SK-N-SH (cell line): ENCODE results near the gene NHS. TPM values are rescaled to one million over a fixed set of nuclear protein-coding genes. Genes with fewer than 3 reads are reported as not detected.

ENCODE experiments used
- CTCF ChIA-PET: fragments of 300-600, 350-600 bp; formaldehyde crosslinking; extraction: SDS; loops from one replicate; lab custom pipeline; 2021; lab: Yijun Ruan, JAX
- POLR2A ChIA-PET: fragments of 350-600 bp; sonication (Branson Sonifier 250); formaldehyde crosslinking; extraction: SDS; loops from one replicate; lab custom pipeline; 2020; ENCODE audit warnings: antibody characterized with exemption, inconsistent platforms; lab: Yijun Ruan, JAX
- DNase-seq: peaks from one replicate; pipeline ENCODE4 v3.0.0; 2012
- H2AFZ ChIP-seq: fragments of 200-600 bp; sonication (generic); 2 replicates; pipeline ENCODE4 v1.8.1; 2016; ENCODE audit warnings: antibody characterized with exemption, mild to moderate bottlenecking, low read depth
- H3F3A ChIP-seq: fragments of 200-600 bp; sonication (generic); replicated peaks from 2 replicates; pipeline ENCODE3; 2016; ENCODE audit warnings: antibody characterized with exemption, mild to moderate bottlenecking; ENCODE audit not compliant: insufficient read depth
- H3K27ac ChIP-seq, 2 experiments: fragments of 200-500 bp in 1 of 2; fragments of 200-600 bp in 1 of 2; sonication (Bioruptor generic) in 1 of 2; sonication (generic), shearing (Covaris generic) in 1 of 2; 2 replicates each; pipeline versions ENCODE4 v1.5.1 to v1.6.1; 2014 to 2016; ENCODE audit warnings: low read depth in 2 of 2, inconsistent platforms in 1 of 2, low read length in 1 of 2, mild to moderate bottlenecking in 1 of 2, mixed read lengths in 1 of 2
- H3K27me3 ChIP-seq: fragments of 200-600 bp; sonication (generic), shearing (Covaris generic); 2 replicates; pipeline ENCODE4 v1.6.1; 2016; ENCODE audit warnings: mixed run types; ENCODE audit not compliant: insufficient read depth
- H3K36me3 ChIP-seq, 2 experiments: fragments of 200-500 bp in 1 of 2; fragments of 200-600 bp in 1 of 2; sonication (Bioruptor generic) in 1 of 2; sonication (generic) in 1 of 2; replicated peaks in 1 of 2; 2 replicates each; pipeline versions ENCODE3 to v1.5.1; 2014 to 2016; ENCODE audit warnings: low read length in 1 of 2, mild to moderate bottlenecking in 1 of 2; ENCODE audit not compliant: insufficient read depth in 2 of 2, control insufficient read depth in 1 of 2
- H3K4me1 ChIP-seq, 2 experiments: fragments of 200-500 bp in 1 of 2; fragments of 200-600 bp in 1 of 2; sonication (Bioruptor generic) in 1 of 2; sonication (generic), shearing (Covaris generic) in 1 of 2; 2 replicates each; pipeline versions ENCODE4 v1.5.1 to v1.6.1; 2014 to 2016; ENCODE audit warnings: low read depth in 1 of 2, low read length in 1 of 2, mixed run types in 1 of 2; ENCODE audit not compliant: insufficient read depth in 2 of 2, control insufficient read depth in 1 of 2
- H3K4me2 ChIP-seq: fragments of 200-600 bp; sonication (generic), shearing (Covaris generic); 2 replicates; pipeline ENCODE4 v1.6.1; 2017; ENCODE audit warnings: mixed run types
- H3K4me3 ChIP-seq, 2 experiments: fragments of 200-500 bp in 1 of 2; fragments of 200-600 bp in 1 of 2; sonication (Bioruptor generic) in 1 of 2; sonication (generic), shearing (Covaris generic) in 1 of 2; 2 replicates each; pipeline versions ENCODE4 v1.5.1 to v1.8.1; 2014 to 2016; ENCODE audit warnings: low read depth in 2 of 2, inconsistent platforms in 1 of 2, low read length in 1 of 2, mild to moderate bottlenecking in 1 of 2, mixed read lengths in 1 of 2, moderate library complexity in 1 of 2
- H3K79me2 ChIP-seq: fragments of 200-600 bp; sonication (generic); 2 replicates; pipeline ENCODE4 v1.8.1; 2017; ENCODE audit warnings: mild to moderate bottlenecking; ENCODE audit not compliant: insufficient read depth
- H3K9ac ChIP-seq: fragments of 200-600 bp; sonication (generic); 2 replicates; pipeline ENCODE4 v1.6.1; 2017; ENCODE audit warnings: mixed run types
- H3K9me2 ChIP-seq: fragments of 200-600 bp; sonication (generic); 2 replicates; pipeline ENCODE4 v1.6.1; 2017; ENCODE audit warnings: mixed run types
- H3K9me3 ChIP-seq: fragments of 200-600 bp; sonication (generic); 2 replicates; pipeline ENCODE4 v1.6.1; 2017; ENCODE audit warnings: mixed run types, mild to moderate bottlenecking, moderate library complexity
- H4K20me1 ChIP-seq: fragments of 200-600 bp; sonication (generic); 2 replicates; pipeline ENCODE4 v1.6.1; 2017; ENCODE audit warnings: mild to moderate bottlenecking, mixed run types; ENCODE audit not compliant: insufficient read depth
- FOSL2 ChIP-seq: IDR thresholded peaks from 2 replicates; pipeline ENCODE4 v1.4.0; 2012; ENCODE audit warnings: low read depth, mild to moderate bottlenecking, moderate library complexity, borderline replicate concordance
- GABPA ChIP-seq: IDR thresholded peaks from 2 replicates; pipeline ENCODE4 v1.4.0; 2012; ENCODE audit warnings: low read depth, mild to moderate bottlenecking
- IRF3 ChIP-seq: fragments of 150-350 bp; IDR thresholded peaks from 2 replicates; pipeline ENCODE4 v1.6.1; 2016; ENCODE audit warnings: mild to moderate bottlenecking, low read depth, low read length
- JUND ChIP-seq: IDR thresholded peaks from 2 replicates; pipeline ENCODE4 v1.4.0; 2012
- MEF2A ChIP-seq: IDR thresholded peaks from 2 replicates; pipeline ENCODE4 v1.4.0; 2012; ENCODE audit warnings: low read depth, borderline replicate concordance
- MXI1 ChIP-seq: IDR thresholded peaks from 2 replicates; pipeline ENCODE4 v1.6.1; 2012; ENCODE audit warnings: mild to moderate bottlenecking, low read depth, low read length, improper control_type of control experiment
- NFIC ChIP-seq: IDR thresholded peaks from 2 replicates; pipeline ENCODE4 v1.4.0; 2012; ENCODE audit warnings: borderline replicate concordance
- NRF1 ChIP-seq: IDR thresholded peaks from 2 replicates; pipeline ENCODE4 v1.6.1; 2012; ENCODE audit warnings: low read depth, mild to moderate bottlenecking, low read length
- POLR2AphosphoS5 ChIP-seq: IDR thresholded peaks from 2 replicates; pipeline ENCODE4 v1.6.1; 2012; ENCODE audit warnings: low read depth, low read length
- RFX5 ChIP-seq: IDR thresholded peaks from 2 replicates; pipeline ENCODE4 v1.6.1; 2012; ENCODE audit warnings: mild to moderate bottlenecking, improper control_type of control experiment, low read length
- SIN3A ChIP-seq: IDR thresholded peaks from 2 replicates; pipeline ENCODE4 v1.6.1; 2012; ENCODE audit warnings: low read depth, mild to moderate bottlenecking, low read length, moderate library complexity, borderline replicate concordance
- SMC3 ChIP-seq: IDR thresholded peaks from 2 replicates; pipeline ENCODE4 v1.6.1; 2012; ENCODE audit warnings: low read depth, low read length, improper control_type of control experiment
- TAF1 ChIP-seq: IDR thresholded peaks from 2 replicates; pipeline ENCODE4 v1.6.1; 2012; ENCODE audit warnings: low read depth, mild to moderate bottlenecking, low read length, moderate library complexity, borderline replicate concordance
- TEAD4 ChIP-seq: IDR thresholded peaks from 2 replicates; pipeline ENCODE4 v1.4.0; 2012; ENCODE audit warnings: mild to moderate bottlenecking, borderline replicate concordance; ENCODE audit not compliant: insufficient read depth
- YY1 ChIP-seq: IDR thresholded peaks from 2 replicates; pipeline ENCODE4 v1.4.0; 2012; ENCODE audit warnings: low read depth, mild to moderate bottlenecking
- WGBS: methylation state at CpG from one replicate; pipeline ENCODE4 v1.1.6; 2017; ENCODE audit warnings: low lambda C conversion rate; 5-methylcytosine and 5-hydroxymethylcytosine counted together
- polyA plus RNA-seq, 3 experiments: library from polyadenylated mRNA; depleted of rRNA; stranded (reverse); fragments of >200 nt; gene quantifications; 2 replicates each; pipeline ENCODE4 v1.2.3, GENCODE V29; 2012

NHS gene
- polyA plus RNA-seq, 1 of the 3 experiments (the other 2 are of a cell fraction) = 1.0 TPM

GRCh38 chrX:17594693-17595092 is 219.7 kb downstream of the NHS start (continued):
- no peak for TF ChIP-seq IRF3
- TF ChIP-seq RFX5 = no peak
- TF ChIP-seq FOSL2 = no peak
- TF ChIP-seq GABPA = no peak

- no peaks in the 10 kb centered on the region for H3K36me3 ChIP-seq
- POLR2A ChIA-PET = no interaction called here
- H4K20me1 ChIP-seq = no peaks in the 10 kb centered on the region
- no peak for DNase-seq
- no peak overlapping the region for H3K4me2 ChIP-seq
- H3K4me3 ChIP-seq = no peak overlapping the region
- H2AFZ ChIP-seq = no peak overlapping the region
- peaks cover 11% of the 10 kb centered on the region for H3F3A ChIP-seq
- no peaks in the 10 kb centered on the region for H3K79me2 ChIP-seq
- 31% methylated on average over 3 of the region's 3 CpGs for WGBS
- CTCF ChIA-PET = interaction anchor here (1.1 kb wide), 1 partner anchor 353 kb away, joined by 5 read pairs; no protein-coding TSS in a partner anchor
- H3K9me3 ChIP-seq = no peaks in the 10 kb centered on the region
- H3K27ac ChIP-seq = peak overlapping the region in 1 of 2 experiments; percentile 45; a peak in 2 of 4 replicates
- TF ChIP-seq SIN3A (no peak), POLR2AphosphoS5 (no peak), RFX5 (no peak), MEF2A (no peak), GABPA (no peak), FOSL2 (no peak), YY1 (no peak), NFIC (no peak)
- H3K27me3 ChIP-seq = no peaks in the 10 kb centered on the region
- H3K9me2 ChIP-seq = no peaks in the 10 kb centered on the region
- no peak overlapping the region for H3K9ac ChIP-seq
- peaks cover 4 to 8% of the 10 kb centered on the region in 2 experiments; a peak in 1 of 4 replicates for H3K4me1 ChIP-seq
Observed at GRCh38 chrX:17595456-17596035, 220.5 kb downstream of the NHS start.

- peak overlapping the region in 1 of 2 experiments; percentile 45; a peak in 2 of 4 replicates for H3K27ac ChIP-seq
Observed at GRCh38 chrX:17596061-17596460, 221.1 kb downstream of the NHS start.

More at GRCh38 chrX:17596061-17596460, 221.1 kb downstream of the NHS start:
- H3K4me3 ChIP-seq = no peak overlapping the region
- no peaks in the 10 kb centered on the region for H4K20me1 ChIP-seq
- H3K9ac ChIP-seq = no peak overlapping the region
- no peak for DNase-seq
- peaks cover 11% of the 10 kb centered on the region for H3F3A ChIP-seq
- no peaks in the 10 kb centered on the region for H3K9me2 ChIP-seq
- no peaks in the 10 kb centered on the region for H3K9me3 ChIP-seq
- H3K36me3 ChIP-seq = no peaks in the 10 kb centered on the region
- peaks cover 0 to 8% of the 10 kb centered on the region in 2 experiments; a peak in 1 of 4 replicates for H3K4me1 ChIP-seq
- no peaks in the 10 kb centered on the region for H3K79me2 ChIP-seq
- no peaks in the 10 kb centered on the region for H3K27me3 ChIP-seq
- no peak overlapping the region for H3K4me2 ChIP-seq
- TF ChIP-seq NRF1 = no peak
- no peak for TF ChIP-seq SMC3
- no peak for TF ChIP-seq FOSL2
- TF ChIP-seq RFX5 = no peak
- no peak for TF ChIP-seq TEAD4
- no peak for TF ChIP-seq TAF1
- no peak for TF ChIP-seq POLR2AphosphoS5
- no peak for TF ChIP-seq MXI1
- no peak for TF ChIP-seq JUND
- ChIA-PET POLR2A (no interaction called here), CTCF (interaction anchor here (0.6 kb wide), 1 partner anchor 47 kb away, joined by 3 read pairs; no protein-coding TSS in a partner anchor)
- no peak overlapping the region for H2AFZ ChIP-seq
